ENCODE measurements around the gene F12.

F12 gene

DNA sequence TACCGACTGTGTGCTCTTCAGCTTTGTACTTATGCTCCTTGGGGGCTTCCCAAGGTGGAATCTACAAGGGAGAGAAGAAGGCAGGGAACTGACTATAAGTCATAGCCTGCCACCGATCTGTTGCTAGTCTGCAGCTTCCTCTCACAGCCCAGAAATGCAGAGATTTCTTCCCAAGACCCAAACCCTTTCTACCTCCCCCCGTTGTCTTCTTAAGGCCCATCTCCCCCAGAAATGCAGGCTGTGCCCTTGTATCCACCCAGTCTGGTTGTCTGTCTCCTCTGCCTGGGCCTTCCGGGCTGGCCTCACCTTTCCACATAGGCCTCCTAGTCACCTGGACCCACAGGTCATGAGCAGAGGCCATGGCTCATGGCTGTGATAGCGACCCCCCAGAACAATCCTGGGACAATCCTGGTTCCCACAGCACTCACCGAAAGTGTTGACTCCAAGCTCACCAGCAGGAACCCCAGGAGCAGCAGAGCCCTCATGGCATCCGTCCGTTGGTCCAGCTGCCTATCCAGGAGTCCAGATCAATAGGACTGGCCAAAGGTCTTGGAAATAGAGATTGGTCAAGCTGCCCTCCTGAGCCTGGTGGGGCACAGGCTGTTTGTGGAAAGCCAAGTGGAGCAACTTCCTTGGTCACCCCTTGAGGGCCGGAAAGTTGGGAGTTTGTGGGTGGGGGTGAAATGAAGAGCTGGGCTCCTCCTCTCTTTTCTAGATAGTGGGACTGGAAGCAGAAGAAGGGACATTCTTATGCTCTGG is at the start of gene F12:
F12 (minus strand) TSS at position 522 of the 759 bp plus-strand sequence; CDS start at position 485, 37 bp downstream.
- no peak for DNase-seq

DNA sequence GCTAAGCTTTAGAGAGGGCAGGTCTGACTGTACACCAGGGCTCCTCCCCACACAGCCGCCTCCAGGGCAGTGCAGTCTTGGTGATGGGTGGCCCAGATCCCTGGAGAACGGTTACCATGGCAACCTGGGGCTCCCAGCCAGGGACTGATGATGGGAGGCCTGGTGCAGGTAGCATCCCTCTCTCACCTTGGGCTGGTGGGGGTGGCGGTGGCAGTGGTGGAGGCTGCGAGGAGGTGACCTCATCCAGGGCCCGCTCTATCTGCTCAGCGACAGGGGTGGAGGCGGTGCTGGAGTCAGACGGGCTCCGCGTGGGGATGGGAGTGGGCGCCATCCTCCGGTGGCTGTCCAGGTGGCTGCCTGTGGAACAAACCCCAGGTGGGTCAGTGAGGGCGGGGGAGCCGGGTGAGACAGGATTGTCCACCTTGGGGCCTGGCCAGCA is 49.6 kb upstream of the F12 start:
- no peak for DNase-seq

GRCh38 chr5:177457852-177458681 is 48.7 kb upstream of the F12 start:
- DNase-seq = no peak

GRCh38 chr5:177456976-177457851 is 47.9 kb upstream of the F12 start:
- DNase-seq = peak; percentile 80

DNA sequence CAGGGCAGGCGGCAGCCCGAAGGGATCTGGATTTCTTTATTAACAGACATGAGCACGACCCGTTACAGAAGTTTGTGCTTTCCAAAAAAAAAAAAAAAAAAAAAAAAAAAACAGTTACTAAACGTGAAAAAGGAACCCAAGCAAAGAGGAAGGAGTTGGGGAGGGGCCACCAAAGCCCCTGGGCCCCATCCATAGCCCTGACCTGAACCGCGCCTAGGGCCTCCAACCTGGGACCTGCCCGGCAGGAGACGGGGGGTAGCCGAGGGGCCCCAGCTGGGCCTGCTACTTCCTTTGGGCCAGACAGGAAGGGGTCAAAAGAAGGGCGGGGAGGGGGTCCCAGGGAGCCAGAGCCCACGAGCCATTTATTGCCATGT is 47.2 kb upstream of the F12 start:
- no peak for DNase-seq

DNA sequence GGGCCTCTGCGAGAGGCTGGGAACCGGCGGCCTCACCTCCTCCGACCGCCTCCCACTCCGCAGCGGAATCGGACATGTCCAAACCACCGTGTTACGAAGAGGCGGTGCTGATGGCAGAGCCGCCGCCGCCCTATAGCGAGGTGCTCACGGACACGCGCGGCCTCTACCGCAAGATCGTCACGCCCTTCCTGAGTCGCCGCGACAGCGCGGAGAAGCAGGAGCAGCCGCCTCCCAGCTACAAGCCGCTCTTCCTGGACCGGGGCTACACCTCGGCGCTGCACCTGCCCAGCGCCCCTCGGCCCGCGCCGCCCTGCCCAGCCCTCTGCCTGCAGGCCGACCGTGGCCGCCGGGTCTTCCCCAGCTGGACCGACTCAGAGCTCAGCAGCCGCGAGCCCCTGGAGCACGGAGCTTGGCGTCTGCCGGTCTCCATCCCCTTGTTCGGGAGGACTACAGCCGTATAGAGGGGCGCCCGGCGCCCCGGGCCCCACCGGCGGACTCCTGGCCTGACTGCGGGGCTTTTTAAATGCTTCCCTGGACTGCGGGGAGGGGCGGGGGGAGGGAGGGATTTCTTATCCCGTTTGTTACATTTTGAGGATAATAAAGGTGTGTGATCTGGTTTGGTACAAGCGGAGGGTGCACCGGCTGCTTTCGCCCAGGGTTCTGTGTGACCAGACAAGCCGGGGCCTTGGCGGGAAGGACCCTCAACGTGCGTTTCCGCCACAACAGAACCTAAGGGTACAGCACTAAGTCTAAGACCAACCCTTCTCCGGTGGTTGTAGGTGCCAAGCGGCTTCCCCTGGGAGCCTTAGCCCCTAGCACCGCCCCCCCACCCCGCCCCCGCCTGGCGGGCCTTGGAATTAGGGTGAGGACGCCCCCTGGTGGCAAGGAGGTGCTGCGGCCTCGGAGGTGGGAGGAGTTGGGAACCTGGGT is 46.6 kb upstream of the F12 start:
- DNase-seq = peak; percentile 98

DNA sequence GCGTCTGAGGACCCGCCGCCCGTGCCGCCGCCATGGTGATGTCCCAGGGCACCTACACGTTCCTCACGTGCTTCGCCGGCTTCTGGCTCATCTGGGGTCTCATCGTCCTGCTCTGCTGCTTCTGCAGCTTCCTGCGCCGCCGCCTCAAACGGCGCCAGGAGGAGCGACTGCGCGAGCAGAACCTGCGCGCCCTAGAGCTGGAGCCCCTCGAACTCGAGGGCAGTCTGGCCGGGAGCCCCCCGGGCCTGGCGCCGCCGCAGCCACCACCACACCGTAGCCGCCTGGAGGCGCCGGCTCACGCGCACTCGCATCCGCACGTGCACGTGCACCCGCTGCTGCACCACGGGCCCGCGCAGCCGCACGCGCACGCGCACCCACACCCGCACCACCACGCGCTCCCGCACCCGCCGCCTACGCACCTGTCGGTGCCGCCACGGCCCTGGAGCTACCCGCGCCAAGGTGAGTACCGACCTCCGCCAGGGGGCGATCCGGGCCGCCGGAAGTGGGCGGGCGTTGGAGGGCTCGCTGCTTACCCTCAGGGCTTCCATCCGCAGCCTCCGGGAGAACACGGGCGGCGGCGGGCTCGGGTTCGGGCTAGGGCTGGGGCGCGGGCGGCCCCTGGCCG is 45.8 kb upstream of the F12 start:
- peak; percentile 98 for DNase-seq

DNA sequence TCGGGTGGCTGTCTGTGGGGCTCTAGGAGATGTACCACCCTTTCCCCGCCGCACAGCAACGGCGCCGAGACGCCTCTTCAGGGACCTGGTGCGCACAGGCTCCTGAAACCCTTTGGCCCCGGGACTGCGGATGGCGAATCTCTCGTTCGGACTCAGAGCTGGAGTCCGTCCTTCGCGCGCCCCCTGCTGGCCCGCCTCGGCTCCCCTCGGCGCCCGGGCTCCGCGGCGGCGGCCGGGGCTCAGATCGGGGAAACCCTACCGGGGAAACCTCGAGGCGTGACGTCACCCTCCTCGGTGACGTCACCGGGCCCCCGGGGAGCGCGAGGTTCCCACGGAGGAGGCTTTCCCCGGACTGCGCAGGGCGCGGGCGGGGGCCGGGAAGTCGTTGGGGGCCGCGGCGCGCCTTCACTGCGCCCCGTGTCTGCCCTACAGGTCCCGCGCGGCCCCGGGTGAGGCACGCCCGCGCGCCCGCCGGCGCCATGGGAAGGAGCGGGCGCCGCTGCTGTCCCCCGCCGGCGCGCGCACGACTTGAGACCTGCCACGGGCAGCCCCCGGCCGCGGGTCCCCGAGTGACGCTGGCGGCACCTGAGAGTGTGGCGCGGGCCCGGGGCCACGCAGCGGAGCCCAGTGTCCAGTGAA is 45.2 kb upstream of the F12 start:
- DNase-seq = peak; percentile 99

DNA sequence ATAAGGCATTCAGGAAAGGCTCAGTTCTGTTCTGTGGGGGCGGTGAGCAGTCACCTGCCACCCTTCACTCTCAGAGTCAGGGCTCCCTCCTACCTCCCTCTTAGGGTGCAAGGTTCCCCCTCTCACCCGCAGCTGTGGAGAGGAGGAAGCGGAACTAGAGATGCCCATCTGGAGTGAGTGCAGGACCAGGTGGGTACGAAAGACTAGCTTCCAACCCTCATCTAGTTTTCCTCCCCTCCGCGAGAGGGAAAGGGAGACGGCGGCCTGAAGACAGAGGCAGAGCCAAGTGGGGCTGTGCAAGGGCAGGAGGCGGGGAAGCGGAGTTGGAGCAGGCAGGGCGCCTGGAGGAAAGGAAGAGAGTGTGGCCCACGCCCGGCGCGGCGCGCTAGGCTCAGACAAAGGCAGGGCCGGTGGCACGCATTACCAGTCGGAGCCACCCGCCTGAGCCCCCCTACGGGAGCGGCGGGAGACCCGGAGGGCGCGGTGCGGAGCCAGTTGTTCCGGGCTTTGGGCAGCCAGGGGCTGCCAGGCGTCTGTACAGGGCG is 44.6 kb upstream of the F12 start:
- no peak for DNase-seq

- DNase-seq = no peak
Measured at GRCh38 chr5:177452688-177453638, 43.6 kb upstream of the F12 start.

GRCh38 chr5:177450667-177451424 is 41.5 kb upstream of the F12 start:
- DNase-seq = no peak

GRCh38 chr5:177449140-177450061 is 40.0 kb upstream of the F12 start:
- no peak for DNase-seq

DNA sequence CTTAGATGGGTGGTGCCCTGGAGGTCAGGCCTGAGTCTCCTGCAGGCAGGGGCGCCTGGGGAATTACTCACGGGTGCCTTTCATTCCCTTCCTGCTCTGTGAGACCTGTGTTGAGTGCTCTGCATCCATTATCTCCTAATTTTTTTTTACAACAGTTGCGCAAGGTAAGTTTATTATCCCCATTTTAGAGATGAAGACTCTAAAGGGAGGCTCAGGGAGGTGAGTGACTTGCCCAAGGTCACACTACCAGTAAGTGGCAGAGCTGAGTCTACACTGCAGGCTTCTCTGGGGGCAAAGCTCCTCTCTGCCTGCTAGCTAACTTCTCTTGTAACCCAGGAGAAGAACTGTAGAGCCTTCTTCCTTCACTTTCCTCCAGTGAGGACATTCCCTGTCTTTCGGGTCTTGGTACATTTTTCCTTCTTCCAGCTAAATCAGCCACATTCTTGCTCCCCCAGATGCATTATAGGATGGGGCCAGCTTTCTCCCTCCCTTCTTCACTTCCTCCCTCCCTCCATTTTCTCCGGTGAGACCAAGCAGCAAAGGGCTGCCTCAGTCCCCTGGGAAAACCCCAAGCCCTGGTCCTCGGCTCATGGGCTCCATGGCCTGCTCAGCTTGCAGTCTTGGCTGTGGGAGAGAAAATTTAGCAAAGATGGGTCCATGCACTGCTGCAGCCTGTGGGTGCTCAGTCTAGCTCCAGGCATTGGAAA is 39.0 kb upstream of the F12 start:
- no peak for DNase-seq

GRCh38 chr5:177447611-177448243 is 38.4 kb upstream of the F12 start:
- DNase-seq = no peak

DNA sequence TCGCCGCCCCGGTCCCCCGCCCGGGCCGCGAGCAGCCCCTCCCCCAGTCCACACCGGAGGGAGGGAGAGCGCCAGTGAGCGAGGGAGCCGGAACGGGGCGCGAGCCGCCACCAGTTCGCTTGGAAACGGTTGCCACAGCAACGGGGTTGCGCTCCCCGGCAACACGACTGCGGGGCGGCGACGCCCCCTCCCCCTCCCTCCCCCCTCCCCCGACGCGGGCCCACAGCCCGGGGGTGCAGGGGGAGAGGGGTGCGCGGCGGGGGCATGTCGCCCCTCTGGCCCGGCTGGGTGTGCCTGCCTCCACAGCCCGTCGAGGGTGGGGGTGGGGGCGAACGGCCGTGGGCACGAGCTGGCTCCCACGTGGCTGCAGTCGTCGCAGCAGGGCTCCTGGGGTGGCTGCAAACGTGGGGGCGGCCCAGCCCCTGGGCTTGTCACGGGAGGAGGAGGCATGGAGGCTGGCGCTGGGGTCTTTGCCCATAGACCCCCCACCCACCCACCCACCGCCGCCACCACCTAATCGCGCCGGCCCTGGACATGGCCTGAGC is 37.8 kb upstream of the F12 start:
- DNase-seq = peak; percentile 89
